DMS153 treated with DMSO at 0.1 percent for 48 hours (cell line): ENCODE data around the gene PLEKHG4B.

Experiments used
- DNase-seq: peaks from one replicate; lab custom pipeline; 2025; ENCODE audit not compliant: unreplicated experiment; lab: John Stamatoyannopoulos, UW

Gene PLEKHG4B

GRCh38 chr5:128446-128845, 36.5 kb downstream of the PLEKHG4B start:
- no peak for DNase-seq

- no peak for DNase-seq
Observed at GRCh38 chr5:129148-129547, 37.2 kb downstream of the PLEKHG4B start.

- DNase-seq = no peak
Observed at GRCh38 chr5:129820-130219, 37.9 kb downstream of the PLEKHG4B start.

- DNase-seq = no peak
Observed at GRCh38 chr5:130601-131131, 38.7 kb downstream of the PLEKHG4B start.

GRCh38 chr5:136901-137300, 44.9 kb downstream of the PLEKHG4B start:
- DNase-seq = no peak

- no peak for DNase-seq
Observed at GRCh38 chr5:137741-138140, 45.8 kb downstream of the PLEKHG4B start.

- no peak for DNase-seq
Observed at GRCh38 chr5:138936-139335, 47.0 kb downstream of the PLEKHG4B start.

- DNase-seq = no peak
Observed at GRCh38 chr5:139579-140442, 47.8 kb downstream of the PLEKHG4B start.

GRCh38 chr5:140443-140829, 48.5 kb downstream of the PLEKHG4B start:
- no peak for DNase-seq

- no peak for DNase-seq
Observed at GRCh38 chr5:141211-141610, 49.2 kb downstream of the PLEKHG4B start.

GRCh38 chr5:141761-142160, 49.8 kb downstream of the PLEKHG4B start:
- no peak for DNase-seq

GRCh38 chr5:142246-142810, 50.4 kb downstream of the PLEKHG4B start:
- DNase-seq = no peak

GRCh38 chr5:143041-143440, 51.1 kb downstream of the PLEKHG4B start:
- DNase-seq = no peak

GRCh38 chr5:144941-145340, 53.0 kb downstream of the PLEKHG4B start:
- no peak for DNase-seq

GRCh38 chr5:145585-146323, 53.8 kb downstream of the PLEKHG4B start:
- no peak for DNase-seq

GRCh38 chr5:147751-148150, 55.8 kb downstream of the PLEKHG4B start:
- DNase-seq = no peak

GRCh38 chr5:149745-150485, 57.9 kb downstream of the PLEKHG4B start:
- no peak for DNase-seq

- DNase-seq = no peak
Observed at GRCh38 chr5:150746-151145, 58.8 kb downstream of the PLEKHG4B start.

- no peak for DNase-seq
Observed at GRCh38 chr5:152077-152476, 60.1 kb downstream of the PLEKHG4B start.

- DNase-seq = no peak
Observed at GRCh38 chr5:153256-153655, 61.3 kb downstream of the PLEKHG4B start.

- DNase-seq = no peak
Observed at GRCh38 chr5:154236-154635, 62.3 kb downstream of the PLEKHG4B start.
